ENCODE data around the gene FIP1L1.
A peak's percentile ranks its signal among the peaks of the same experiment; 100 is the strongest.
"Not testable (repeated sequence)": the region's sequence is repeated elsewhere in the genome, so short reads cannot be mapped to it uniquely, and the experiment has no call there.

FIP1L1 gene

GRCh38 chr4:53376900-53377299 lies 541 bp upstream of the FIP1L1 start:
- FAIRE-seq (no peak), DNase-seq (ENCODE audit: low spot score) (no peak)

GRCh38 chr4:53378171-53378482 lies 686 bp downstream of the FIP1L1 start:
- FAIRE-seq (no peak), DNase-seq (ENCODE audit: low spot score) (no peak)

- FAIRE-seq (no peak), DNase-seq (ENCODE audit: low spot score) (no peak)
Observed at GRCh38 chr4:53380221-53380620, 2.8 kb downstream of the FIP1L1 start.

- not testable (repeated sequence) for FAIRE-seq; DNase-seq (ENCODE audit: low spot score)
Observed at GRCh38 chr4:53409479-53409878, 32.0 kb downstream of the FIP1L1 start.

GRCh38 chr4:53419208-53419607 lies 41.8 kb downstream of the FIP1L1 start:
- FAIRE-seq, result no peak
- no peak for DNase-seq (ENCODE audit: low spot score)

GRCh38 chr4:53421791-53422190 lies 44.4 kb downstream of the FIP1L1 start:
- no peak for FAIRE-seq
- no peak for DNase-seq (ENCODE audit: low spot score)

GRCh38 chr4:53422367-53422766 lies 44.9 kb downstream of the FIP1L1 start:
- no peak for FAIRE-seq
- DNase-seq (ENCODE audit: low spot score), result no peak

- FAIRE-seq, result no peak
Observed at GRCh38 chr4:53424280-53424679, 46.8 kb downstream of the FIP1L1 start.

GRCh38 chr4:53427366-53427765 lies 49.9 kb downstream of the FIP1L1 start:
- DNase-seq (ENCODE audit: low spot score) (no peak), FAIRE-seq (no peak)

More at GRCh38 chr4:53424280-53424679, 46.8 kb downstream of the FIP1L1 start:
- no peak for DNase-seq (ENCODE audit: low spot score)

GRCh38 chr4:53431052-53431451 lies 53.6 kb downstream of the FIP1L1 start:
- no peak for FAIRE-seq
- no peak for DNase-seq (ENCODE audit: low spot score)

GRCh38 chr4:53432528-53433424 lies 55.3 kb downstream of the FIP1L1 start:
- FAIRE-seq (no peak), DNase-seq (ENCODE audit: low spot score) (no peak)

- DNase-seq (ENCODE audit: low spot score) (no peak), FAIRE-seq (no peak)
Observed at GRCh38 chr4:53436251-53436650, 58.8 kb downstream of the FIP1L1 start.

GRCh38 chr4:53441564-53441963 lies 64.1 kb downstream of the FIP1L1 start:
- FAIRE-seq, result no peak

GRCh38 chr4:53444954-53445353 lies 67.5 kb downstream of the FIP1L1 start:
- FAIRE-seq (no peak), DNase-seq (ENCODE audit: low spot score) (no peak)

More at GRCh38 chr4:53441564-53441963, 64.1 kb downstream of the FIP1L1 start:
- no peak for DNase-seq (ENCODE audit: low spot score)

GRCh38 chr4:53450773-53451172 lies 73.3 kb downstream of the FIP1L1 start:
- DNase-seq (ENCODE audit: low spot score), result no peak

GRCh38 chr4:53453385-53453784 lies 75.9 kb downstream of the FIP1L1 start:
- FAIRE-seq (no peak), DNase-seq (ENCODE audit: low spot score) (no peak)

More at GRCh38 chr4:53450773-53451172, 73.3 kb downstream of the FIP1L1 start:
- no peak for FAIRE-seq

- FAIRE-seq (no peak), DNase-seq (ENCODE audit: low spot score) (no peak)
Observed at GRCh38 chr4:53455766-53456165, 78.3 kb downstream of the FIP1L1 start.

GRCh38 chr4:53456178-53456577 lies 78.7 kb downstream of the FIP1L1 start:
- peak; percentile 15 for FAIRE-seq

GRCh38 chr4:53459548-53459947 lies 82.1 kb downstream of the FIP1L1 start:
- FAIRE-seq (peak; percentile 89), DNase-seq (ENCODE audit: low spot score) (peak; percentile 43)

More at GRCh38 chr4:53456178-53456577, 78.7 kb downstream of the FIP1L1 start:
- no peak for DNase-seq (ENCODE audit: low spot score)

- no peak for FAIRE-seq
- DNase-seq (ENCODE audit: low spot score), result no peak
Observed at GRCh38 chr4:53461244-53461643, 83.8 kb downstream of the FIP1L1 start.

GRCh38 chr4:53463340-53463739 lies 85.9 kb downstream of the FIP1L1 start:
- DNase-seq (ENCODE audit: low spot score) (no peak), FAIRE-seq (no peak)

- DNase-seq (ENCODE audit: low spot score) (no peak), FAIRE-seq (no peak)
Observed at GRCh38 chr4:53465281-53465680, 87.8 kb downstream of the FIP1L1 start.

GRCh38 chr4:53465891-53466290 lies 88.5 kb downstream of the FIP1L1 start:
- FAIRE-seq (no peak), DNase-seq (ENCODE audit: low spot score) (no peak)
